Endothelial cell (in vitro differentiated cells): ENCODE data around the gene FOXA2. TPM values are rescaled to one million over a fixed set of nuclear protein-coding genes. Genes with fewer than 3 reads are reported as not detected.

Experiments
- DNase-seq: peaks from one replicate; pipeline ENCODE4 v3.0.0; 2021; ENCODE audit warnings: low spot score
- H3K27ac Mint-ChIP-seq: one replicate; pipeline ENCODE4 v1.8.0; 2021; ENCODE audit warnings: mixed read lengths, inconsistent platforms; ENCODE audit not compliant: unreplicated experiment
- H3K27me3 Mint-ChIP-seq: one replicate; pipeline ENCODE4 v1.8.0; 2021; ENCODE audit warnings: mild to moderate bottlenecking, moderate library complexity, mixed read lengths, inconsistent platforms; ENCODE audit not compliant: unreplicated experiment
- H3K36me3 Mint-ChIP-seq: one replicate; pipeline ENCODE4 v1.8.0; 2021; ENCODE audit warnings: mild to moderate bottlenecking, low read depth, mixed read lengths, inconsistent platforms; ENCODE audit not compliant: unreplicated experiment
- H3K4me1 Mint-ChIP-seq: one replicate; pipeline ENCODE4 v1.8.0; 2021; ENCODE audit warnings: mild to moderate bottlenecking, mixed read lengths, inconsistent platforms; ENCODE audit not compliant: unreplicated experiment
- H3K4me3 Mint-ChIP-seq: one replicate; pipeline ENCODE4 v1.8.0; 2021; ENCODE audit warnings: mild to moderate bottlenecking, mixed read lengths, inconsistent platforms; ENCODE audit not compliant: unreplicated experiment
- H3K9me3 Mint-ChIP-seq: one replicate; pipeline ENCODE4 v1.8.0; 2021; ENCODE audit warnings: mixed read lengths, inconsistent platforms; ENCODE audit not compliant: unreplicated experiment
- total RNA-seq: library from RNA; stranded (reverse); fragmentation: NEBNext Ultra II Directional; extraction: Animal tissue kit (Norgen Biotek cat#: 25700); gene quantifications from one replicate; pipeline ENCODE4 v1.2.1, GENCODE V29; 2021; ENCODE audit not compliant: unreplicated experiment
- TF ChIP-seq, protein P1 (sequence below): fragments of 200-600 bp; sonication (generic); IDR thresholded peaks from one replicate; pipeline ENCODE4 v1.5.0; 2021; ENCODE audit warnings: antibody characterized with exemption; ENCODE audit not compliant: unreplicated experiment

FOXA2 gene
- total RNA-seq, 1 donor from 2014 or later, result 0.59 TPM

GRCh38 chr20:22533823-22534751 lies 50.3 kb downstream of the FOXA2 start:
- peaks cover 5% of the 10 kb centered on the region for H3K27me3 Mint-ChIP-seq

DNA sequence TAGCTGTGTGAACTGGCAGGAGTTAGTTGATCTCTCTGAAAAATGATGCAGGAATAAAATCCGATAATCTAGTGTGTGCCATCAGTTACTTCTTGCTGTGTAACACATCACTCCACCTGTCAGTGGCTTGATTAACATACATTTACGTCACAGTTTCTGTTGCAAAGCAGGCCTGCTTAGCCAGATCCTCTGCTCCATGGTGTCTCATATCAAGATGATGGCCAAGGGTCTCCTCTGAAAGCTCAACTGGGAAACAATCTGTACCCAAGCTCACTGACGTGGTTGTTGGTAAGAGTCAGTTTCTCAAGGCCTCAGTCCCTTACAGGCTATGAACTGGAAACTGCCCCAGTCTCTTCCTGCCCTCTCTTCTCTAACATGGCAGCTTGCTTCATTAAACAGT lies 51.8 kb downstream of the FOXA2 start:
- H3K36me3 Mint-ChIP-seq, result no peaks in the 10 kb centered on the region
- H3K4me3 Mint-ChIP-seq, result no peak overlapping the region
- no peaks in the 10 kb centered on the region for H3K9me3 Mint-ChIP-seq
- no peak for DNase-seq
- peaks cover 5% of the 10 kb centered on the region for H3K27me3 Mint-ChIP-seq
- TF ChIP-seq, protein P1, sequence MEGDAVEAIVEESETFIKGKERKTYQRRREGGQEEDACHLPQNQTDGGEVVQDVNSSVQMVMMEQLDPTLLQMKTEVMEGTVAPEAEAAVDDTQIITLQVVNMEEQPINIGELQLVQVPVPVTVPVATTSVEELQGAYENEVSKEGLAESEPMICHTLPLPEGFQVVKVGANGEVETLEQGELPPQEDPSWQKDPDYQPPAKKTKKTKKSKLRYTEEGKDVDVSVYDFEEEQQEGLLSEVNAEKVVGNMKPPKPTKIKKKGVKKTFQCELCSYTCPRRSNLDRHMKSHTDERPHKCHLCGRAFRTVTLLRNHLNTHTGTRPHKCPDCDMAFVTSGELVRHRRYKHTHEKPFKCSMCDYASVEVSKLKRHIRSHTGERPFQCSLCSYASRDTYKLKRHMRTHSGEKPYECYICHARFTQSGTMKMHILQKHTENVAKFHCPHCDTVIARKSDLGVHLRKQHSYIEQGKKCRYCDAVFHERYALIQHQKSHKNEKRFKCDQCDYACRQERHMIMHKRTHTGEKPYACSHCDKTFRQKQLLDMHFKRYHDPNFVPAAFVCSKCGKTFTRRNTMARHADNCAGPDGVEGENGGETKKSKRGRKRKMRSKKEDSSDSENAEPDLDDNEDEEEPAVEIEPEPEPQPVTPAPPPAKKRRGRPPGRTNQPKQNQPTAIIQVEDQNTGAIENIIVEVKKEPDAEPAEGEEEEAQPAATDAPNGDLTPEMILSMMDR, result no peak
- no peak overlapping the region for H3K27ac Mint-ChIP-seq
- H3K4me1 Mint-ChIP-seq, result no peaks in the 10 kb centered on the region

More at GRCh38 chr20:22533823-22534751, 50.3 kb downstream of the FOXA2 start:
- Mint-ChIP-seq H3K36me3 (no peaks in the 10 kb centered on the region), H3K27ac (no peak overlapping the region), H3K4me3 (no peak overlapping the region), H3K9me3 (no peaks in the 10 kb centered on the region), H3K4me1 (no peaks in the 10 kb centered on the region)
- TF ChIP-seq, protein P1, result no peak
- no peak for DNase-seq

DNA sequence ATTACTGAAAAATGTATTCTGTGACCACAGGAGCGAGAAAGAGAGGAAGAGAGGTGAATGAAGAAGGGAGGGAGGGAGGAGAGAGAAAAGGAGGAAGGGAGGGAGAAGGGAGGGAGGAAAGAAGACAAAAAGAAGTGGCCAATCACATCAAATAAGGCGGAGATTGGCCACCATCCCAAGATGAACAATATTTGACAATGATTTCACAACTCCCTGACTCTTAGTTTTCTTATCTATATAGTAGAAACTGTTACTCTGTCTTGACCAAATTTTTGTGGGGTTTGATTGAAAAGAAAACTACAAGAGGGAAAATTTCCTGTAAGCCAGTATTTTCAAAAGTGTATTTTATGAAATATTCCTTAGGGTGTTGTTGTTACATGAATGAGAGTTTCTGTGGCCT lies 52.6 kb downstream of the FOXA2 start:
- H3K36me3 Mint-ChIP-seq, result no peaks in the 10 kb centered on the region
- TF ChIP-seq, protein P1, result no peak
- no peaks in the 10 kb centered on the region for H3K9me3 Mint-ChIP-seq
- no peaks in the 10 kb centered on the region for H3K4me1 Mint-ChIP-seq
- DNase-seq, result no peak
- no peak overlapping the region for H3K27ac Mint-ChIP-seq
- peaks cover 5% of the 10 kb centered on the region for H3K27me3 Mint-ChIP-seq
- H3K4me3 Mint-ChIP-seq, result no peak overlapping the region

DNA sequence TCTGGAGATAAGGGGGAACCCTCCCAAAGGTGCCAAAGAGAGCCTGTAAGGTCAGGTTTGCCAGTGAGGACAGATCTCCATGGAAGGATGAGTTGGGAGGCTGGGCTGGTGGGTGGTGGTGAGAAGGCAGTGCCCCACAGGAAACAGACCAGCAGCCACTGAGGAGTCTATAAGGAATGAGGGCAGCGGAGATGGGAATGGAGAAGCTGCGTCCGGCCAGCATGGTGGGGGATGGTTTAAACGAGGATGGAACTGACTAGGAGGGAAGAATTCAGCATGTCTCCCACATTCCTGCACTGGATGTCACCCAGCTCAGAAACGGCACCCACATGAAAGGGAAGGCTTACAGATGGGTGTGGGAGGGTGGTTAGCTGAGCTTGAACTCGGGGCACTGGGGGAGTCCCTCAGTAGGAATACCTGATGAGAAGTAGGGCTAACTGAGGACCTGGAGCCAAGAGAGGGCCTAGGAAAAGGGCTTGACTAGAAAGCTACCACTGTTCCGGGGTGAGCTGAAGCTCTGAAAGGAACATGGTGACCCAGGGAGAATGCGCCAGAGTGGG lies 53.2 kb downstream of the FOXA2 start:
- H3K27ac Mint-ChIP-seq, result no peak overlapping the region
- H3K4me3 Mint-ChIP-seq, result no peak overlapping the region
- no peak for DNase-seq
- H3K9me3 Mint-ChIP-seq, result no peaks in the 10 kb centered on the region
- no peaks in the 10 kb centered on the region for H3K36me3 Mint-ChIP-seq
- peaks cover 3% of the 10 kb centered on the region for H3K4me1 Mint-ChIP-seq
- H3K27me3 Mint-ChIP-seq, result peaks cover 5% of the 10 kb centered on the region
- TF ChIP-seq, protein P1, result no peak
